ENCODE measurements around the gene RAPGEF1. TPM values are rescaled to one million over a fixed set of nuclear protein-coding genes. Genes with fewer than 3 reads are reported as not detected.

RAPGEF1 gene
- total RNA-seq, 1 donor from 2014 or later = 76.8 TPM

- H2AFZ ChIP-seq (ENCODE audit: low read depth, low read length) = no peak overlapping the region
- H3K27me3 ChIP-seq (ENCODE audit: insufficient read depth, low read length) = no peaks in the 10 kb centered on the region
- peaks cover 4% of the 10 kb centered on the region for H3K4me1 ChIP-seq (ENCODE audit: insufficient read depth, low read length)
- peaks cover 21% of the 10 kb centered on the region for H3K36me3 Mint-ChIP-seq (ENCODE audit: low read depth, unreplicated experiment)
- TF ChIP-seq EZH2 (IDR thresholded peaks at IDR 0.05; ENCODE audit: insufficient read depth, low read length) (no peak), CTCF (IDR thresholded peaks at IDR 0.05; ENCODE audit: insufficient read depth, low read depth, low read length) (no peak)
- no peaks in the 10 kb centered on the region for H3K27me3 Mint-ChIP-seq (ENCODE audit: low read depth, unreplicated experiment)
- H3K9ac ChIP-seq (ENCODE audit: low read length) = no peak overlapping the region
- H3K9me3 Mint-ChIP-seq (ENCODE audit: unreplicated experiment) = no peaks in the 10 kb centered on the region
- H3K36me3 ChIP-seq (ENCODE audit: insufficient read depth, low read length) = peaks cover 3% of the 10 kb centered on the region
- peaks cover 24% of the 10 kb centered on the region for H3K4me1 Mint-ChIP-seq (ENCODE audit: low read depth, unreplicated experiment)
- FAIRE-seq (no peak), DNase-seq (ENCODE audit: low read depth) (no peak)
- no peak overlapping the region for H3K4me2 ChIP-seq (ENCODE audit: low read length)
- H4K20me1 ChIP-seq (ENCODE audit: insufficient read depth, low read length) = peaks cover 6% of the 10 kb centered on the region
- no peak overlapping the region for H3K27ac ChIP-seq (ENCODE audit: low read depth, low read length)
- H3K79me2 ChIP-seq (ENCODE audit: insufficient read depth, low read length) = no peaks in the 10 kb centered on the region
- H3K27ac Mint-ChIP-seq (ENCODE audit: unreplicated experiment) = peak overlapping the region; percentile 58
- no peaks in the 10 kb centered on the region for H3K9me3 ChIP-seq (ENCODE audit: insufficient read depth, low read depth, low read length)
- no peak overlapping the region for H3K4me3 ChIP-seq (ENCODE audit: insufficient read depth, low read depth, low read length)
- H3K4me3 Mint-ChIP-seq (ENCODE audit: unreplicated experiment) = no peak overlapping the region
Observed at GRCh38 chr9:131595696-131596429, 144.0 kb downstream of the RAPGEF1 start.

- Histone ChIP-seq H3K4me3 (ENCODE audit: insufficient read depth, low read depth, low read length) (no peak overlapping the region), H3K79me2 (ENCODE audit: insufficient read depth, low read length) (no peaks in the 10 kb centered on the region), H3K4me2 (ENCODE audit: low read length) (no peak overlapping the region), H3K36me3 (ENCODE audit: insufficient read depth, low read length) (peaks cover 3% of the 10 kb centered on the region), H3K9me3 (ENCODE audit: insufficient read depth, low read depth, low read length) (no peaks in the 10 kb centered on the region), H3K9ac (ENCODE audit: low read length) (no peak overlapping the region), H3K4me1 (ENCODE audit: insufficient read depth, low read length) (peaks cover 4% of the 10 kb centered on the region), H2AFZ (ENCODE audit: low read depth, low read length) (no peak overlapping the region), H3K27ac (ENCODE audit: low read depth, low read length) (no peak overlapping the region), H4K20me1 (ENCODE audit: insufficient read depth, low read length) (peaks cover 6% of the 10 kb centered on the region), H3K27me3 (ENCODE audit: insufficient read depth, low read length) (no peaks in the 10 kb centered on the region)
- no peak for DNase-seq (ENCODE audit: low read depth)
- peaks cover 23% of the 10 kb centered on the region for H3K36me3 Mint-ChIP-seq (ENCODE audit: low read depth, unreplicated experiment)
- FAIRE-seq = no peak
- no peak for TF ChIP-seq CTCF (IDR thresholded peaks at IDR 0.05; ENCODE audit: insufficient read depth, low read depth, low read length)
- no peak for TF ChIP-seq EZH2 (IDR thresholded peaks at IDR 0.05; ENCODE audit: insufficient read depth, low read length)
- H3K4me1 Mint-ChIP-seq (ENCODE audit: low read depth, unreplicated experiment) = peaks cover 24% of the 10 kb centered on the region
- no peaks in the 10 kb centered on the region for H3K9me3 Mint-ChIP-seq (ENCODE audit: unreplicated experiment)
- H3K27me3 Mint-ChIP-seq (ENCODE audit: low read depth, unreplicated experiment) = no peaks in the 10 kb centered on the region
- no peak overlapping the region for H3K4me3 Mint-ChIP-seq (ENCODE audit: unreplicated experiment)
- H3K27ac Mint-ChIP-seq (ENCODE audit: unreplicated experiment) = no peak overlapping the region
Observed at GRCh38 chr9:131594906-131595665, 144.8 kb downstream of the RAPGEF1 start.

All from astrocyte (in vitro differentiated cells and primary cell).